Left lung (tissue), 10 donors: ENCODE data around the gene DAB1. TPM values are rescaled to one million over a fixed set of nuclear protein-coding genes. Genes with fewer than 3 reads are reported as not detected.

ENCODE experiments used
- ATAC-seq: fragments of 200-7000 bp; cut with Tn5 transposase; one replicate; pipeline ENCODE4 v1.9.1; 2020; ENCODE audit warnings: moderate library complexity
- DNase-seq, 4 donors: peaks; one replicate each; pipeline ENCODE4 v3.0.0-alpha.2; 2013 to 2020
- H3K27ac ChIP-seq, 2 donors: fragments of 200-600 bp; sonication (generic) in 1 of 2; one replicate each; pipeline versions ENCODE4 v1.5.0 to v1.8.0; 2020 to 2021
- H3K27me3 ChIP-seq, 2 donors: fragments of 200-600 bp; sonication (generic) in 1 of 2; one replicate each; pipeline versions ENCODE4 v1.5.0 to v1.8.0; 2020 to 2021
- H3K36me3 ChIP-seq, 2 donors: fragments of 200-600 bp; sonication (generic) in 1 of 2; one replicate each; pipeline versions ENCODE4 v1.5.0 to v1.8.0; 2020 to 2021
- H3K4me1 ChIP-seq, 2 donors: fragments of 200-600 bp; one replicate each; pipeline ENCODE4 v1.8.0; 2021
- H3K4me3 ChIP-seq, 2 donors: fragments of 200-600 bp; sonication (generic) in 1 of 2; one replicate each; pipeline versions ENCODE4 v1.5.0 to v1.8.0; 2020 to 2021; ENCODE audit warnings: mild to moderate bottlenecking in 1 of 2
- H3K9me3 ChIP-seq, 2 donors: fragments of 200-600 bp; sonication (generic) in 1 of 2; one replicate each; pipeline versions ENCODE4 v1.5.0 to v1.8.0; 2020 to 2021
- CTCF ChIP-seq, 2 donors: fragments of 200-600 bp; sonication (generic) in 1 of 2; IDR thresholded peaks; one replicate each; pipeline versions ENCODE4 v1.5.0 to v1.8.0; 2021; ENCODE audit warnings: antibody characterized with exemption in 2 of 2
- intact Hi-C, 2 donors: fragments of 100-400 bp; cut with DNase I; formaldehyde crosslinking; loops; one replicate each; pipeline versions ENCODE4 v1.11.2 to v1.14.2; 2022
- polyA plus RNA-seq, 6 donors: library from polyadenylated mRNA; unstranded; fragments of 120-200 nt; gene quantifications; one replicate each; pipeline ENCODE4 v1.2.1, GENCODE V29; 2013; ENCODE audit not compliant: insufficient read length in 6 of 6
- total RNA-seq, 2 donors: library from RNA; stranded (reverse); fragmentation: NEBNext Ultra II Directional; extraction: Animal tissue kit (Norgen Biotek cat#: 25700); gene quantifications; one replicate each; pipeline ENCODE4 v1.2.1, GENCODE V29; 2021
- donor health status: DM: no; HTN: yes; CAD: no.
- donor health status: DM: no; HTN: no; CAD: no.

The DAB1 gene
- total and polyA plus RNA-seq, 8 donors: 0.17 to 1.7 (median 1.1) TPM

DNA sequence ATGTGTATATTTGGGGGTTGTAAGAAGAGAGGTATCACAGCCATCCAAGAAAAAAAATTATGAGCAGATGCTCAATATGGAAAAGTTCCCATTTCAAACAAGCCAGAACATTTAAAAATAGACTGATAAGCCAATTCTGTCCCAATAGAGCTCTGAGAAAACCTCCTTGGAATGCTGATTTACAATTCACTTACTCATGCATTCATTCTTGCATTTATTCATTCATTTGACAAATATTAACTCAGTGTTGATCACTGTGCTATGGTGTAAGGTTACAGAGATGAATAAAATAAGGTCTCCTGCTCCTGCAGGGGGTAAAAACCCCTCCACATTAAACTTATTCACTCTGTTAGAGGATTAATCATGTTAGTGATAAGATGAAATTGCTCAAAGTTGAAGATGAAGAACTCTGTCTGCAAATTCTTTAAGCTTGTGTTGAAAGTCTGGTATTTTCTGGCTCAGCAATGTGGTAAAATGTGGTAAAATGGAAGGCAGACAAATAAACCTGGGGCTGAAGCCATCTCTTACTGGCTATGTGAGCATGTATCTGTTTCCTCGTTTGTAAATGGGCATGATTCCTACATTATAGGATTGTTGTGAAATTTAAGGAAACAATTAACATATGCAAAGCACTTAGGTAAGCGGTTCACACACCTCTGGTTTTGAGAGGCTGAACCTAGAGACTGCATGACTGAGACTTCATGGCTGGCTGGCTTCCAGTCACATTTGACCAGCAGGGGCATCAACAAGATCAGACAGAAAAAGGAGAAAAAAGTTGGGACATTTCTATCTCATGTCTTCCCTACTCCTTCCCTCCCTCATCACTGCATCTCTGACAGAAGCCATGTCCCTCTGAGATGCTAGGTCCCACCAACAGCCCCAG, 45.0 kb upstream of the DAB1 start:
- H3K27me3 ChIP-seq: no peaks in the 10 kb centered on the region
- intact Hi-C loops: no loop called here
- no peaks in the 10 kb centered on the region for H3K4me1 ChIP-seq
- no peak for TF ChIP-seq CTCF (IDR thresholded peaks at IDR 0.05)
- no peaks in the 10 kb centered on the region for H3K9me3 ChIP-seq
- no peak for DNase-seq
- no peaks in the 10 kb centered on the region for H3K36me3 ChIP-seq
- no peak overlapping the region for H3K4me3 ChIP-seq
- no peak for ATAC-seq
- H3K27ac ChIP-seq: no peak overlapping the region

DNA sequence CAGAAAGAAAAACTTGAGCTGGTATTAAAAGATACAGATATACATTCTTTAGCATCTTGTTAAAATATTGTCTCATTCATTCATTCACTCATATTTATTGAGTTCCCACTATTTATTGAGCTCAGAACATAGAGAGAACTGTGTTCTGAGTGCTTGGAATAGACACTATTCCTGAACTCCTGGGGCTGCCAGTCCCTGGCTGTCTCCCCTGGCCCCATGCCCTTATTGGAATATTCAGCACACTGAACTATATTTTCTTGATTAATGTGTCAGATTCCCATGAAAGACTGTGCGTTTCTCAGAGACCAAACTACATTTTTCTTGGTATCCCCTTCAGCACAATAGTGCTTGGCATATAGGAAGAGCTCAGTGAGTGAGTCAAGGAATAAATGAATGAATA, 44.0 kb upstream of the DAB1 start:
- intact Hi-C loops: no loop called here
- Histone ChIP-seq H3K4me3 (no peak overlapping the region), H3K9me3 (no peaks in the 10 kb centered on the region), H3K27me3 (no peaks in the 10 kb centered on the region), H3K36me3 (no peaks in the 10 kb centered on the region), H3K27ac (no peak overlapping the region), H3K4me1 (no peaks in the 10 kb centered on the region)
- ATAC-seq: no peak
- no peak for DNase-seq
- TF ChIP-seq CTCF (IDR thresholded peaks at IDR 0.05): no peak

- TF ChIP-seq CTCF (IDR thresholded peaks at IDR 0.05): no peak
- Histone ChIP-seq H3K4me3 (no peak overlapping the region), H3K4me1 (no peaks in the 10 kb centered on the region), H3K9me3 (no peaks in the 10 kb centered on the region), H3K27ac (no peak overlapping the region), H3K27me3 (no peaks in the 10 kb centered on the region), H3K36me3 (no peaks in the 10 kb centered on the region)
- intact Hi-C loops: no loop called here
- ATAC-seq (no peak), DNase-seq (no peak)
These were observed 40.9 kb upstream of the DAB1 start for GRCh38 chr1:57464756-57465155.

- intact Hi-C loops: no loop called here
- Histone ChIP-seq H3K27me3 (no peaks in the 10 kb centered on the region), H3K4me3 (no peak overlapping the region), H3K27ac (no peak overlapping the region), H3K9me3 (no peaks in the 10 kb centered on the region), H3K4me1 (no peaks in the 10 kb centered on the region), H3K36me3 (no peaks in the 10 kb centered on the region)
- no peak for TF ChIP-seq CTCF (IDR thresholded peaks at IDR 0.05)
- ATAC-seq (no peak), DNase-seq (no peak)
These were observed 39.5 kb upstream of the DAB1 start for GRCh38 chr1:57463343-57463742.

GRCh38 chr1:57461405-57461804, 37.5 kb upstream of the DAB1 start:
- no peaks in the 10 kb centered on the region for H3K36me3 ChIP-seq
- intact Hi-C loops: no loop called here
- ATAC-seq (no peak), DNase-seq (no peak)
- H3K27ac ChIP-seq: no peak overlapping the region
- no peaks in the 10 kb centered on the region for H3K9me3 ChIP-seq
- no peak overlapping the region for H3K4me3 ChIP-seq
- no peak for TF ChIP-seq CTCF (IDR thresholded peaks at IDR 0.05)
- no peaks in the 10 kb centered on the region for H3K4me1 ChIP-seq
- H3K27me3 ChIP-seq: no peaks in the 10 kb centered on the region
